ENCODE data around the gene TUBA8.
"Not testable (repeated sequence)": the region's sequence is repeated elsewhere in the genome, so short reads cannot be mapped to it uniquely, and the experiment has no call there.

TUBA8 gene

GRCh38 chr22:18110194-18110953 is at the start of gene TUBA8:
TUBA8 (plus strand) TSS chr22:18110809; CDS start chr22:18110866, 57 bp downstream.
- peak within 1 kb of the TSS; percentile 45; the same call in 1 of the 2 replicates for H3K9ac ChIP-seq (ENCODE audit: low read depth, low read length)
- H3K9me3 ChIP-seq (ENCODE audit: control insufficient read depth, insufficient read depth, low read length) = peaks cover 4% of the 10 kb centered on the region; the same call in 1 of the 2 replicates
- H3K4me1 ChIP-seq (ENCODE audit: insufficient read depth, low read length) = peaks cover 3% of the 10 kb centered on the region; the same call in 1 of the 2 replicates
- no peaks in the 10 kb centered on the region for H3K36me3 ChIP-seq (ENCODE audit: insufficient read depth, low read length)

GRCh38 chr22:18062421-18062820 is 48.2 kb upstream of the TUBA8 start:
- Histone ChIP-seq H3K9me3 (ENCODE audit: control insufficient read depth, insufficient read depth, low read length) (no peaks in the 10 kb centered on the region), H3K36me3 (ENCODE audit: insufficient read depth, low read length) (no peaks in the 10 kb centered on the region), H3K9ac (ENCODE audit: low read depth, low read length) (no peak overlapping the region), H3K4me1 (ENCODE audit: insufficient read depth, low read length) (no peaks in the 10 kb centered on the region)

GRCh38 chr22:18063306-18063705 is 47.3 kb upstream of the TUBA8 start:
- H3K9ac ChIP-seq (ENCODE audit: low read depth, low read length) = no peak overlapping the region

GRCh38 chr22:18063715-18064114 is 46.9 kb upstream of the TUBA8 start:
- not testable (repeated sequence) for H3K36me3 ChIP-seq (ENCODE audit: insufficient read depth, low read length); H3K9ac ChIP-seq (ENCODE audit: low read depth, low read length); H3K4me1 ChIP-seq (ENCODE audit: insufficient read depth, low read length); H3K9me3 ChIP-seq (ENCODE audit: control insufficient read depth, insufficient read depth, low read length)

More at GRCh38 chr22:18063306-18063705, 47.3 kb upstream of the TUBA8 start:
- Histone ChIP-seq H3K36me3 (ENCODE audit: insufficient read depth, low read length) (no peaks in the 10 kb centered on the region), H3K9me3 (ENCODE audit: control insufficient read depth, insufficient read depth, low read length) (no peaks in the 10 kb centered on the region), H3K4me1 (ENCODE audit: insufficient read depth, low read length) (no peaks in the 10 kb centered on the region)

GRCh38 chr22:18064636-18065035 is 46.0 kb upstream of the TUBA8 start:
- Histone ChIP-seq H3K9me3 (ENCODE audit: control insufficient read depth, insufficient read depth, low read length) (no peaks in the 10 kb centered on the region), H3K4me1 (ENCODE audit: insufficient read depth, low read length) (no peaks in the 10 kb centered on the region), H3K36me3 (ENCODE audit: insufficient read depth, low read length) (no peaks in the 10 kb centered on the region), H3K9ac (ENCODE audit: low read depth, low read length) (no peak overlapping the region)

- no peak overlapping the region for H3K9ac ChIP-seq (ENCODE audit: low read depth, low read length)
- H3K36me3 ChIP-seq (ENCODE audit: insufficient read depth, low read length) = no peaks in the 10 kb centered on the region
- no peaks in the 10 kb centered on the region for H3K9me3 ChIP-seq (ENCODE audit: control insufficient read depth, insufficient read depth, low read length)
- H3K4me1 ChIP-seq (ENCODE audit: insufficient read depth, low read length) = 0 out of 2 replicates have a peak, but pooled peaks cover under 1% of the 10 kb centered on the region
Measured at GRCh38 chr22:18065256-18065655, 45.4 kb upstream of the TUBA8 start.

GRCh38 chr22:18066181-18066859 is 44.3 kb upstream of the TUBA8 start:
- Histone ChIP-seq H3K4me1 (ENCODE audit: insufficient read depth, low read length) (0 out of 2 replicates have a peak, but pooled peaks cover 6% of the 10 kb centered on the region), H3K9ac (ENCODE audit: low read depth, low read length) (no peak overlapping the region)

GRCh38 chr22:18067121-18067520 is 43.5 kb upstream of the TUBA8 start:
- Histone ChIP-seq H3K4me1 (ENCODE audit: insufficient read depth, low read length) (0 out of 2 replicates have a peak, but pooled peaks cover 6% of the 10 kb centered on the region), H3K9me3 (ENCODE audit: control insufficient read depth, insufficient read depth, low read length) (no peaks in the 10 kb centered on the region), H3K36me3 (ENCODE audit: insufficient read depth, low read length) (no peaks in the 10 kb centered on the region), H3K9ac (ENCODE audit: low read depth, low read length) (no peak overlapping the region)

More at GRCh38 chr22:18066181-18066859, 44.3 kb upstream of the TUBA8 start:
- Histone ChIP-seq H3K36me3 (ENCODE audit: insufficient read depth, low read length) (no peaks in the 10 kb centered on the region), H3K9me3 (ENCODE audit: control insufficient read depth, insufficient read depth, low read length) (no peaks in the 10 kb centered on the region)

- H3K9ac ChIP-seq (ENCODE audit: low read depth, low read length) = no peak overlapping the region
Measured at GRCh38 chr22:18067548-18068341, 42.9 kb upstream of the TUBA8 start.

GRCh38 chr22:18068381-18068988 is 42.1 kb upstream of the TUBA8 start:
- H3K9me3 ChIP-seq (ENCODE audit: control insufficient read depth, insufficient read depth, low read length) = no peaks in the 10 kb centered on the region
- H3K9ac ChIP-seq (ENCODE audit: low read depth, low read length) = no peak overlapping the region
- H3K4me1 ChIP-seq (ENCODE audit: insufficient read depth, low read length) = 0 out of 2 replicates have a peak, but pooled peaks cover 6% of the 10 kb centered on the region
- no peaks in the 10 kb centered on the region for H3K36me3 ChIP-seq (ENCODE audit: insufficient read depth, low read length)

More at GRCh38 chr22:18067548-18068341, 42.9 kb upstream of the TUBA8 start:
- 0 out of 2 replicates have a peak, but pooled peaks cover 6% of the 10 kb centered on the region for H3K4me1 ChIP-seq (ENCODE audit: insufficient read depth, low read length)
- H3K36me3 ChIP-seq (ENCODE audit: insufficient read depth, low read length) = no peaks in the 10 kb centered on the region
- no peaks in the 10 kb centered on the region for H3K9me3 ChIP-seq (ENCODE audit: control insufficient read depth, insufficient read depth, low read length)

GRCh38 chr22:18069041-18069440 is 41.6 kb upstream of the TUBA8 start:
- H3K9me3 ChIP-seq (ENCODE audit: control insufficient read depth, insufficient read depth, low read length) = no peaks in the 10 kb centered on the region
- no peaks in the 10 kb centered on the region for H3K36me3 ChIP-seq (ENCODE audit: insufficient read depth, low read length)
- H3K9ac ChIP-seq (ENCODE audit: low read depth, low read length) = no peak overlapping the region
- H3K4me1 ChIP-seq (ENCODE audit: insufficient read depth, low read length) = 0 out of 2 replicates have a peak, but pooled peaks cover 6% of the 10 kb centered on the region

- no peaks in the 10 kb centered on the region for H3K36me3 ChIP-seq (ENCODE audit: insufficient read depth, low read length)
- H3K4me1 ChIP-seq (ENCODE audit: insufficient read depth, low read length) = 0 out of 2 replicates have a peak, but pooled peaks cover 6% of the 10 kb centered on the region
- H3K9me3 ChIP-seq (ENCODE audit: control insufficient read depth, insufficient read depth, low read length) = no peaks in the 10 kb centered on the region
- H3K9ac ChIP-seq (ENCODE audit: low read depth, low read length) = no peak overlapping the region
Measured at GRCh38 chr22:18070041-18070440, 40.6 kb upstream of the TUBA8 start.

GRCh38 chr22:18070556-18071306 is 39.9 kb upstream of the TUBA8 start:
- no peaks in the 10 kb centered on the region for H3K36me3 ChIP-seq (ENCODE audit: insufficient read depth, low read length)
- H3K9ac ChIP-seq (ENCODE audit: low read depth, low read length) = no peak overlapping the region
- no peaks in the 10 kb centered on the region for H3K9me3 ChIP-seq (ENCODE audit: control insufficient read depth, insufficient read depth, low read length)
- 0 out of 2 replicates have a peak, but pooled peaks cover 6% of the 10 kb centered on the region for H3K4me1 ChIP-seq (ENCODE audit: insufficient read depth, low read length)
